ENCODE measurements around the gene SIGLEC15. TPM values are rescaled to one million over a fixed set of nuclear protein-coding genes. Genes with fewer than 3 reads are reported as not detected.

Gene SIGLEC15
- total RNA-seq, 2 donors from 2014 or later = 0.26 to 2.0 TPM

DNA sequence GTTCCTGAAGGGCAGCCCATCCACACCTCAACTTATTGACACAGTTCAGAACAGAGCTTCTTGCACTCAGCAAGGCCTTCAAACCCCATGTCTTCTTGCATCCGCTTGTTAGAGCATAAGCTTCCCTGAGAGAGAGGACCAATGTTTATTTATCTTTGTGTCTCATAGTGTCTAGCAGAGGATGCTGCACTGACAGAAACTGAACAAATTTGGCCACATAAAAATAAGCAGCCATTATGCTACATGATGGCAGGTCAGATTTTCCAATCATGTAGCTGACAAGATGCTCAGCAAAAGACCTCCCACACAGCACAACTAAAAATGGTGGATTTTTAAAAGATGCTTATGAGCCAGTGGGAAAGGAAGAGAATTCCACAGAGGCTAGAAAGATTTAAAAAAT, 38.1 kb upstream of the SIGLEC15 start:
- no peak overlapping the region for H3K4me3 ChIP-seq
- intact Hi-C loops (cut with DNase I) = no loop called here

GRCh38 chr18:45788861-45789260, 36.6 kb upstream of the SIGLEC15 start:
- Histone ChIP-seq H3K36me3 (replicated peaks in 1 of 2; ENCODE audit: insufficient read depth in 1 of 2, low read depth in 2 of 2) (no peaks in the 10 kb centered on the region), H3K9me3 (no peaks in the 10 kb centered on the region), H3K27me3 (no peaks in the 10 kb centered on the region), H3K27ac (no peak overlapping the region), H3K4me3 (no peak overlapping the region), H3K4me1 (no peaks in the 10 kb centered on the region)
- TF ChIP-seq POLR2A (IDR thresholded peaks at IDR 0.05) = no peak
- TF ChIP-seq, protein P1, sequence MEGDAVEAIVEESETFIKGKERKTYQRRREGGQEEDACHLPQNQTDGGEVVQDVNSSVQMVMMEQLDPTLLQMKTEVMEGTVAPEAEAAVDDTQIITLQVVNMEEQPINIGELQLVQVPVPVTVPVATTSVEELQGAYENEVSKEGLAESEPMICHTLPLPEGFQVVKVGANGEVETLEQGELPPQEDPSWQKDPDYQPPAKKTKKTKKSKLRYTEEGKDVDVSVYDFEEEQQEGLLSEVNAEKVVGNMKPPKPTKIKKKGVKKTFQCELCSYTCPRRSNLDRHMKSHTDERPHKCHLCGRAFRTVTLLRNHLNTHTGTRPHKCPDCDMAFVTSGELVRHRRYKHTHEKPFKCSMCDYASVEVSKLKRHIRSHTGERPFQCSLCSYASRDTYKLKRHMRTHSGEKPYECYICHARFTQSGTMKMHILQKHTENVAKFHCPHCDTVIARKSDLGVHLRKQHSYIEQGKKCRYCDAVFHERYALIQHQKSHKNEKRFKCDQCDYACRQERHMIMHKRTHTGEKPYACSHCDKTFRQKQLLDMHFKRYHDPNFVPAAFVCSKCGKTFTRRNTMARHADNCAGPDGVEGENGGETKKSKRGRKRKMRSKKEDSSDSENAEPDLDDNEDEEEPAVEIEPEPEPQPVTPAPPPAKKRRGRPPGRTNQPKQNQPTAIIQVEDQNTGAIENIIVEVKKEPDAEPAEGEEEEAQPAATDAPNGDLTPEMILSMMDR (IDR thresholded peaks at IDR 0.05) = no peak
- DNase-seq (no peak), ATAC-seq (no peak)
- intact Hi-C loops (cut with DNase I) = no loop called here
- WGBS, 2 donors = 80 to 96% methylated on average over 3 of the region's 3 CpGs

More for the DNA sequence above, 38.1 kb upstream of the SIGLEC15 start:
- DNase-seq = no peak
- Histone ChIP-seq H3K27ac (no peak overlapping the region), H3K9me3 (no peaks in the 10 kb centered on the region), H3K36me3 (replicated peaks in 1 of 2; ENCODE audit: insufficient read depth in 1 of 2, low read depth in 2 of 2) (no peaks in the 10 kb centered on the region), H3K27me3 (no peaks in the 10 kb centered on the region), H3K4me1 (no peaks in the 10 kb centered on the region)
- TF ChIP-seq POLR2A (IDR thresholded peaks at IDR 0.05) = no peak
- TF ChIP-seq, protein P1 (IDR thresholded peaks at IDR 0.05) = no peak
- WGBS, 2 donors = 93 to 100% methylated on average over 1 of the region's 1 CpG
- ATAC-seq = no peak

DNA sequence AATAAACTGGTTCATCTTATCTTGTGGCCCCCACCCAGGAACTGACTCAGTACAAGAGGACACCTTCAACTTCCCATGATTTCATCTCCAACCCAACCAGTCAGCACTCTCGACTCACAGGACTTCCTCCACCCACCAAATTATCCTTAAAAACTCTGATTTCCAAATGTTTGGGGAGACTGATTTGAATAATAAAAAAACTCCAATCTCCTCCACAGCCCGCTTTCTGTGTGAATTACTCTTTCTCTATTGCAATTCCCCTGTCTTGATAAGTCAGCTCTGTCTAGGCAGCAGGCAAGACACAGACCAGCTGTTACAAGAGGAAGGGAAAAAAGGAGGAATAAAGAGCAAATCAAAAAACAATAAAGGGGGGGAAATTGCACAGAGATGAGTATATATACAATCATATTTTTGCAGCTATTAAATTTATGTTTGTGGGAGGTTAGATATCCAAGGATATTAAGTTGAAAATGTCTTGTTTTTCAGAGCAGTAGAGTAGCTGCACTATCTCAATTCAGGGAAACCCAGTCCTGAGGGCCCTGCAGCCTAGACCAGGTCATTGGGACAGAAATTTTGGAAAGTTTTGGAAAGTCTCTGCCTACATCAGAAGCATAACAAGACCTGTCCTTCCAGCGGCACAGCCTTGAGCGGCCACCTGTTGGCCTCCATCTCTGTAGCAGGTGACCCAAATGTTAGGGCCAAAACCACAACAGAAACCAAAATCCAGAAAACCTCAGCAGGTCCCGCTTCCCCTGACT, 32.8 kb upstream of the SIGLEC15 start:
- no peaks in the 10 kb centered on the region for H3K27me3 ChIP-seq
- no peaks in the 10 kb centered on the region for H3K9me3 ChIP-seq
- ATAC-seq (no peak), DNase-seq (no peak)
- intact Hi-C loops (cut with DNase I) = no loop called here
- H3K4me1 ChIP-seq = no peaks in the 10 kb centered on the region
- no peak overlapping the region for H3K27ac ChIP-seq
- no peak overlapping the region for H3K4me3 ChIP-seq
- H3K36me3 ChIP-seq (replicated peaks in 1 of 2; ENCODE audit: insufficient read depth in 1 of 2, low read depth in 2 of 2) = no peaks in the 10 kb centered on the region
- no peak for TF ChIP-seq POLR2A (IDR thresholded peaks at IDR 0.05)
- TF ChIP-seq, protein P1 (IDR thresholded peaks at IDR 0.05) = no peak
- 82 to 85% methylated on average over 5 of the region's 5 CpGs for WGBS, 2 donors

DNA sequence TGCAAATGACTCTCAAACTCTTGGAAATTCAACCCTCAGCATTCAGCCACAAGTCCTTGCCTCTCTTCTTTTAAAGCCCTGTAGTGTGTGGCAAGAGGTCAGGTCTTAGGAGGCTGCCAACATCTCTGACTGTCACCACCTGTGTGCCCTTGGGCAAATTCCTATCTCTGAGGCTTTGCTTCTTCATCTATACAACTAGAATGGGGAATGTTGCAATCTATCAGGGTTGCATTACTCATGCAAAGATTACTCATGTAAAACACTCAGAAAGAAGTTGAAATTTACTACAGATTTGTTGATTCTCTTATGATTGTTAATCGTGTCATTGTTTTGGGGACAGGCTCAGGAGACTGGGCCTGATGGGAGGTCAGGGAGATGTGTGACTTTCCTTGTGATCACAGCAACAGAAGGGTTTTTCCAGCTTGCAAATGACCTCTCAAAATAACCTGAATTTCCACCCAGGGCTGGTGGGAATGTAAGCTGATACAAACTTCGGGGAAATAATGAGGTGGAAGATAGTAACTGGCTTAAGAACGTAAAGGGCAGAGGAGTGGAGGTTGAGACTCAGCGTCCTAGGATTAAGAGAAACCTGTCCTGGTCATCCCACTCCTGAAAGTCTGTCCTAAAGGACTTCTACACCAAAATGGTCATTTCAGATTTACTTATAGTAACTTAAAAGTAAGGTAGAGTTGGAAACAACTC, 32.1 kb upstream of the SIGLEC15 start:
- intact Hi-C loops (cut with DNase I) = no loop called here
- Histone ChIP-seq H3K4me1 (no peaks in the 10 kb centered on the region), H3K27ac (no peak overlapping the region), H3K4me3 (no peak overlapping the region), H3K36me3 (replicated peaks in 1 of 2; ENCODE audit: insufficient read depth in 1 of 2, low read depth in 2 of 2) (no peaks in the 10 kb centered on the region), H3K27me3 (no peaks in the 10 kb centered on the region), H3K9me3 (no peaks in the 10 kb centered on the region)
- WGBS, 2 donors = 38 to 55% methylated on average over 4 of the region's 4 CpGs
- ATAC-seq (no peak), DNase-seq (no peak)
- TF ChIP-seq POLR2A (IDR thresholded peaks at IDR 0.05) = no peak
- TF ChIP-seq, protein P1 (IDR thresholded peaks at IDR 0.05) = no peak
